Mesothelial cell of epicardium (in vitro differentiated cells): ENCODE measurements around the gene ADAM29. TPM values are rescaled to one million over a fixed set of nuclear protein-coding genes. Genes with fewer than 3 reads are reported as not detected.
"Not testable (repeated sequence)": the region's sequence is repeated elsewhere in the genome, so short reads cannot be mapped to it uniquely, and the experiment has no call there.

Experiments
- DNase-seq, 2 experiments: peaks; one replicate each; pipeline ENCODE4 v3.0.0; 2021; ENCODE audit warnings: low spot score in 2 of 2; ENCODE audit not compliant: unreplicated experiment in 2 of 2
- H3K27ac Mint-ChIP-seq: 2 replicates; pipeline ENCODE4 v1.8.0; 2021; ENCODE audit warnings: mixed read lengths
- H3K27me3 Mint-ChIP-seq: 2 replicates; pipeline ENCODE4 v1.8.0; 2021; ENCODE audit warnings: low read depth, mixed read lengths
- H3K36me3 Mint-ChIP-seq: 2 replicates; pipeline ENCODE4 v1.8.0; 2021; ENCODE audit warnings: mixed read lengths
- H3K4me1 Mint-ChIP-seq: 2 replicates; pipeline ENCODE4 v1.8.0; 2021; ENCODE audit warnings: mixed read lengths
- H3K4me3 Mint-ChIP-seq: 2 replicates; pipeline ENCODE4 v1.8.0; 2021; ENCODE audit warnings: mild to moderate bottlenecking, moderate library complexity, mixed read lengths
- H3K9me3 Mint-ChIP-seq: 2 replicates; pipeline ENCODE4 v1.8.0; 2021; ENCODE audit warnings: mixed read lengths
- CTCF ChIP-seq: fragments of 200-600 bp; sonication (generic); IDR thresholded peaks from one replicate; pipeline ENCODE4 v1.5.0; 2021; ENCODE audit warnings: antibody characterized with exemption; ENCODE audit not compliant: unreplicated experiment
- total RNA-seq: library from RNA; stranded (reverse); gene quantifications from 3 replicates; pipeline ENCODE4 v1.2.1, GENCODE V29; 2021

Gene ADAM29
- total RNA-seq: not detected in 3 replicates

GRCh38 chr4:174918058-174918457, at the start of gene ADAM29:
TSS of gene ADAM29 (plus strand) at chr4:174918358. CDS start at chr4:174975526, 57,168 bp downstream.
- Mint-ChIP-seq H3K27ac (no peak within 1 kb of the TSS), H3K4me3 (no peak within 1 kb of the TSS), H3K9me3 (peaks cover 16% of the 10 kb centered on the region), H3K27me3 (no peaks in the 10 kb centered on the region), H3K36me3 (no peaks in the 10 kb centered on the region), H3K4me1 (no peaks in the 10 kb centered on the region)
- no peak for DNase-seq
- TF ChIP-seq CTCF: no peak

GRCh38 chr4:174869339-174869738, 48.8 kb upstream of the ADAM29 start:
- no peak for DNase-seq
- H3K4me3 Mint-ChIP-seq: no peak overlapping the region
- H3K4me1 Mint-ChIP-seq: peaks cover 26% of the 10 kb centered on the region
- no peaks in the 10 kb centered on the region for H3K36me3 Mint-ChIP-seq
- H3K27me3 Mint-ChIP-seq: no peaks in the 10 kb centered on the region
- H3K27ac Mint-ChIP-seq: no peak overlapping the region
- H3K9me3 Mint-ChIP-seq: peaks cover 9% of the 10 kb centered on the region
- no peak for TF ChIP-seq CTCF

GRCh38 chr4:174870311-174870710, 47.8 kb upstream of the ADAM29 start:
- DNase-seq: no peak
- H3K4me1 Mint-ChIP-seq: peaks cover 26% of the 10 kb centered on the region
- no peak overlapping the region for H3K4me3 Mint-ChIP-seq
- no peak overlapping the region for H3K27ac Mint-ChIP-seq
- TF ChIP-seq CTCF: no peak
- no peaks in the 10 kb centered on the region for H3K27me3 Mint-ChIP-seq
- H3K9me3 Mint-ChIP-seq: peaks cover 9% of the 10 kb centered on the region
- H3K36me3 Mint-ChIP-seq: no peaks in the 10 kb centered on the region

GRCh38 chr4:174871407-174871806, 46.8 kb upstream of the ADAM29 start:
- TF ChIP-seq CTCF: no peak
- no peak for DNase-seq
- Mint-ChIP-seq H3K9me3 (peaks cover 9% of the 10 kb centered on the region), H3K27ac (no peak overlapping the region), H3K36me3 (no peaks in the 10 kb centered on the region), H3K27me3 (no peaks in the 10 kb centered on the region), H3K4me1 (peaks cover 26% of the 10 kb centered on the region), H3K4me3 (no peak overlapping the region)

- peaks cover 29% of the 10 kb centered on the region for H3K4me1 Mint-ChIP-seq
- H3K9me3 Mint-ChIP-seq, H3K27ac Mint-ChIP-seq, H3K4me3 Mint-ChIP-seq, H3K36me3 Mint-ChIP-seq, H3K27me3 Mint-ChIP-seq, DNase-seq: not testable (repeated sequence)
These were observed 45.0 kb upstream of the ADAM29 start for GRCh38 chr4:174873146-174873545.

- TF ChIP-seq CTCF: no peak
- Mint-ChIP-seq H3K27me3 (no peaks in the 10 kb centered on the region), H3K4me1 (peaks cover 29% of the 10 kb centered on the region), H3K9me3 (no peaks in the 10 kb centered on the region), H3K36me3 (no peaks in the 10 kb centered on the region), H3K4me3 (no peak overlapping the region), H3K27ac (no peak overlapping the region)
- no peak for DNase-seq
These were observed 44.2 kb upstream of the ADAM29 start for GRCh38 chr4:174873931-174874330.
